Measurements from ENCODE around the gene HADH. TPM values are rescaled to one million over a fixed set of nuclear protein-coding genes. Genes with fewer than 3 reads are reported as not detected.
"Not testable (repeated sequence)": the region's sequence is repeated elsewhere in the genome, so short reads cannot be mapped to it uniquely, and the experiment has no call there.

The HADH gene
- total and polyA plus RNA-seq, 4 donors = 27.5 to 140 (median 94.3) TPM

DNA sequence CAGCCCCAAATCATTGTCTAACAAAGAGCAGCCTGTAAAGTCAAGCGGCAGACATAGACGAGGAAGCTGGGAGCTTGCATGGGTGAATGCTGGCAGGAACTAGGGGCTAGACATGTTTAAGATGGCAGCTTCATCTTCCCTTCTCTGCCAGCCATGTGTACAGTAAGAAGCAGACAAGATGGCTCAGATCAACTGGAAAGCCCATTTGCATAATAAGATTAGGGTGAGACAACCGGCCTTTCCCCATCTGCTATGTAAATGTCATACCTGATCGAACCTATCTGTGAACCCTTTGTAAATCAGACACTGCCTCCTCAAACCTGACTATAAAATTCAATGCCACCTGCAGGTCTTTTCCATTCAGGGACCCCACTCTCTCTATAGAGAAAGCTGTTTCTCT is 22.8 kb upstream of the HADH start:
- no peak overlapping the region for H3K27ac ChIP-seq (ENCODE audit: low read depth in 1 of 2, low read length in 2 of 2)
- TF ChIP-seq EGR1 (IDR thresholded peaks at IDR 0.05; ENCODE audit: low read depth in 2 of 2) = no peak
- TF ChIP-seq, protein P1, sequence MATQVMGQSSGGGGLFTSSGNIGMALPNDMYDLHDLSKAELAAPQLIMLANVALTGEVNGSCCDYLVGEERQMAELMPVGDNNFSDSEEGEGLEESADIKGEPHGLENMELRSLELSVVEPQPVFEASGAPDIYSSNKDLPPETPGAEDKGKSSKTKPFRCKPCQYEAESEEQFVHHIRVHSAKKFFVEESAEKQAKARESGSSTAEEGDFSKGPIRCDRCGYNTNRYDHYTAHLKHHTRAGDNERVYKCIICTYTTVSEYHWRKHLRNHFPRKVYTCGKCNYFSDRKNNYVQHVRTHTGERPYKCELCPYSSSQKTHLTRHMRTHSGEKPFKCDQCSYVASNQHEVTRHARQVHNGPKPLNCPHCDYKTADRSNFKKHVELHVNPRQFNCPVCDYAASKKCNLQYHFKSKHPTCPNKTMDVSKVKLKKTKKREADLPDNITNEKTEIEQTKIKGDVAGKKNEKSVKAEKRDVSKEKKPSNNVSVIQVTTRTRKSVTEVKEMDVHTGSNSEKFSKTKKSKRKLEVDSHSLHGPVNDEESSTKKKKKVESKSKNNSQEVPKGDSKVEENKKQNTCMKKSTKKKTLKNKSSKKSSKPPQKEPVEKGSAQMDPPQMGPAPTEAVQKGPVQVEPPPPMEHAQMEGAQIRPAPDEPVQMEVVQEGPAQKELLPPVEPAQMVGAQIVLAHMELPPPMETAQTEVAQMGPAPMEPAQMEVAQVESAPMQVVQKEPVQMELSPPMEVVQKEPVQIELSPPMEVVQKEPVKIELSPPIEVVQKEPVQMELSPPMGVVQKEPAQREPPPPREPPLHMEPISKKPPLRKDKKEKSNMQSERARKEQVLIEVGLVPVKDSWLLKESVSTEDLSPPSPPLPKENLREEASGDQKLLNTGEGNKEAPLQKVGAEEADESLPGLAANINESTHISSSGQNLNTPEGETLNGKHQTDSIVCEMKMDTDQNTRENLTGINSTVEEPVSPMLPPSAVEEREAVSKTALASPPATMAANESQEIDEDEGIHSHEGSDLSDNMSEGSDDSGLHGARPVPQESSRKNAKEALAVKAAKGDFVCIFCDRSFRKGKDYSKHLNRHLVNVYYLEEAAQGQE (IDR thresholded peaks at IDR 0.05) = no peak
- TF ChIP-seq FOXA1 (IDR thresholded peaks at IDR 0.05) = no peak
- no peak for TF ChIP-seq FOXA2 (IDR thresholded peaks at IDR 0.05)
- no peak for TF ChIP-seq NR2F2 (IDR thresholded peaks at IDR 0.05)
- no peak for TF ChIP-seq RXRA (IDR thresholded peaks at IDR 0.05)
- no peak for TF ChIP-seq RAD21 (IDR thresholded peaks at IDR 0.05)
- TF ChIP-seq HNF4G (IDR thresholded peaks at IDR 0.05) = no peak
- TF ChIP-seq, protein P2, sequence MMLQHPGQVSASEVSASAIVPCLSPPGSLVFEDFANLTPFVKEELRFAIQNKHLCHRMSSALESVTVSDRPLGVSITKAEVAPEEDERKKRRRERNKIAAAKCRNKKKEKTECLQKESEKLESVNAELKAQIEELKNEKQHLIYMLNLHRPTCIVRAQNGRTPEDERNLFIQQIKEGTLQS (IDR thresholded peaks at IDR 0.05) = no peak
- DNase-seq (ENCODE audit: low spot score) = no peak
- H3K4me3 ChIP-seq (ENCODE audit: low read depth in 1 of 3, low read length in 3 of 3) = no peak overlapping the region
- no peaks in the 10 kb centered on the region for H3K9me3 ChIP-seq (ENCODE audit: control insufficient read depth in 4 of 4, low read length in 3 of 4)
- no peaks in the 10 kb centered on the region for H3K4me1 ChIP-seq (ENCODE audit: control insufficient read depth in 4 of 4, insufficient read depth in 4 of 4, low read length in 3 of 4)
- H3K9ac ChIP-seq (ENCODE audit: low read depth in 1 of 2, low read length in 2 of 2) = no peak overlapping the region
- peaks cover 0 to 2% (median under 1%) of the 10 kb centered on the region in 4 donors for H3K36me3 ChIP-seq (ENCODE audit: control insufficient read depth in 4 of 4, insufficient read depth in 3 of 4, low read depth in 1 of 4, low read length in 3 of 4)
- H3K27me3 ChIP-seq (ENCODE audit: control insufficient read depth in 4 of 4, insufficient read depth in 4 of 4, low read length in 3 of 4) = no peaks in the 10 kb centered on the region
- 87% methylated on average over 4 of the region's 4 CpGs for WGBS

DNA sequence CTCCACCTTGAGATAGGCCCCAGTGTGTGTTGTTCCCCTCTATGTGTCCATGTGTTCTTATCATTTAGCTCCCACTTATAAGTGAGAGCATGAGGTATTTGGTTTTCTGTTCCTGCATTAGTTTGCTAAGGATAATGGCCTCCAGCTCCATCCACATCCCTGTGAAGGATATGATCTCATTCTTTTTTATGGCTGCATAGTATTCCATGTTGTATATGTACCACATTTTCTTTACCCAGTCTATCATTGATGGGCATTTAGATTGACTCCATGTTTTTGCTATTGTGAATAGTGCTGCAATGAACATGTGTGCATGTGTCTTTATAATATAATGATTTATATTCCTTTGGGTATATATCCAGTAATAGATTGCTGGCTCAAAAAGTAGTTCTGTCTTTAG is 22.2 kb upstream of the HADH start:
- H3K4me1 ChIP-seq (ENCODE audit: control insufficient read depth in 4 of 4, insufficient read depth in 4 of 4, low read length in 3 of 4); H3K9me3 ChIP-seq (ENCODE audit: control insufficient read depth in 4 of 4, low read length in 3 of 4); H3K9ac ChIP-seq (ENCODE audit: low read depth in 1 of 2, low read length in 2 of 2); H3K27me3 ChIP-seq (ENCODE audit: control insufficient read depth in 4 of 4, insufficient read depth in 4 of 4, low read length in 3 of 4); H3K36me3 ChIP-seq (ENCODE audit: control insufficient read depth in 4 of 4, insufficient read depth in 3 of 4, low read depth in 1 of 4, low read length in 3 of 4); H3K27ac ChIP-seq (ENCODE audit: low read depth in 1 of 2, low read length in 2 of 2); H3K4me3 ChIP-seq (ENCODE audit: low read depth in 1 of 3, low read length in 3 of 3); DNase-seq (ENCODE audit: low spot score): not testable (repeated sequence)

DNA sequence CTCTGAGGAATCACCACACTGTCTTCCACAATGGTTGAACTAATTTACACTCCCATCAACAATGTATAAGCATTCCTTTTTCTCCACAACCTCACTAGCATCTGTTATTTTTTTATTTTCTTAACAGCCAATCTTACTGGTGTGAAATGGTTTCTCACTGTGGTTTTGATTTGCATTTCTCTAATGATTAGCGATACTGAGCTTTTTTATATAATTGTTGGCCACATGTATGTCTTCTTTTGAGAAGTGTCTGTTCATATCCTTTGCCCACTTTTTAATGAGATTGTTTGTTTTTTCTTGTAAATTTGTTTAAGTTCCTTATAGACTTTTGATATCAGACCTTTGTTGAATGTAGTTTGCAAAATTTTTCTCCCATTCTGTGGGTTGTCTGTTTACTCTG is 21.8 kb upstream of the HADH start:
- not testable (repeated sequence) for H3K27ac ChIP-seq (ENCODE audit: low read depth in 1 of 2, low read length in 2 of 2); H3K36me3 ChIP-seq (ENCODE audit: control insufficient read depth in 4 of 4, insufficient read depth in 3 of 4, low read depth in 1 of 4, low read length in 3 of 4); DNase-seq (ENCODE audit: low spot score); H3K9me3 ChIP-seq (ENCODE audit: control insufficient read depth in 4 of 4, low read length in 3 of 4); H3K27me3 ChIP-seq (ENCODE audit: control insufficient read depth in 4 of 4, insufficient read depth in 4 of 4, low read length in 3 of 4); H3K9ac ChIP-seq (ENCODE audit: low read depth in 1 of 2, low read length in 2 of 2); H3K4me1 ChIP-seq (ENCODE audit: control insufficient read depth in 4 of 4, insufficient read depth in 4 of 4, low read length in 3 of 4); H3K4me3 ChIP-seq (ENCODE audit: low read depth in 1 of 3, low read length in 3 of 3)
- WGBS = 87% methylated on average over 1 of the region's 1 CpG

GRCh38 chr4:107970063-107970798 is 19.5 kb upstream of the HADH start:
- no peaks in the 10 kb centered on the region for H3K9me3 ChIP-seq (ENCODE audit: control insufficient read depth in 4 of 4, low read length in 3 of 4)
- H3K36me3 ChIP-seq (ENCODE audit: control insufficient read depth in 4 of 4, insufficient read depth in 3 of 4, low read depth in 1 of 4, low read length in 3 of 4) = peaks cover 0 to 2% (median under 1%) of the 10 kb centered on the region in 4 donors
- H3K27me3 ChIP-seq (ENCODE audit: control insufficient read depth in 4 of 4, insufficient read depth in 4 of 4, low read length in 3 of 4) = no peaks in the 10 kb centered on the region
- no peak overlapping the region for H3K4me3 ChIP-seq (ENCODE audit: low read depth in 1 of 3, low read length in 3 of 3)
- DNase-seq (ENCODE audit: low spot score) = no peak
- TF ChIP-seq NR2F2 (IDR thresholded peaks at IDR 0.05) = no peak
- TF ChIP-seq FOXA2 (IDR thresholded peaks at IDR 0.05) = no peak
- no peak for TF ChIP-seq JUND (IDR thresholded peaks at IDR 0.05)
- TF ChIP-seq RAD21 (IDR thresholded peaks at IDR 0.05) = no peak
- TF ChIP-seq FOXA1 (IDR thresholded peaks at IDR 0.05) = no peak
- TF ChIP-seq, protein P2 (IDR thresholded peaks at IDR 0.05) = no peak
- no peak for TF ChIP-seq HNF4G (IDR thresholded peaks at IDR 0.05)
- TF ChIP-seq, protein P1 (IDR thresholded peaks at IDR 0.05) = no peak
- TF ChIP-seq SP1 (IDR thresholded peaks at IDR 0.05) = no peak
- no peak for TF ChIP-seq GABPA (IDR thresholded peaks at IDR 0.05 in 1 of 2, conservative IDR thresholded peaks at IDR 0.05 in 1 of 2)
- TF ChIP-seq EGR1 (IDR thresholded peaks at IDR 0.05; ENCODE audit: low read depth in 2 of 2) = no peak
- H3K27ac ChIP-seq (ENCODE audit: low read depth in 1 of 2, low read length in 2 of 2) = no peak overlapping the region
- no peaks in the 10 kb centered on the region for H3K4me1 ChIP-seq (ENCODE audit: control insufficient read depth in 4 of 4, insufficient read depth in 4 of 4, low read length in 3 of 4)
- no peak overlapping the region for H3K9ac ChIP-seq (ENCODE audit: low read depth in 1 of 2, low read length in 2 of 2)
- WGBS = 97% methylated on average over 12 of the region's 12 CpGs

Data from liver (tissue), 9 donors.